CD14-positive monocyte (primary cell): ENCODE results near the gene SIGLEC1. TPM values are rescaled to one million over a fixed set of nuclear protein-coding genes. Genes with fewer than 3 reads are reported as not detected.
A peak's percentile ranks its signal among the peaks of the same experiment; 100 is the strongest.

ENCODE experiments used
- DNase-seq, 3 donors: peaks; one replicate each; pipeline ENCODE4 v3.0.0-alpha.2; 2011 to 2022
- H2AFZ ChIP-seq: 2 replicates; pipeline ENCODE4 v1.6.0; 2012; ENCODE audit warnings: mild to moderate bottlenecking, low read depth, low read length, inconsistent platforms; ENCODE audit not compliant: insufficient read depth, poor library complexity, severe bottlenecking
- H3K27ac ChIP-seq, 2 donors: 1 replicate in 1 of 2; 2 replicates in 1 of 2; pipeline ENCODE4 v1.5.1; 2012 to 2013; ENCODE audit warnings: low read length in 2 of 2, control low read depth in 1 of 2, inconsistent platforms in 1 of 2, low read depth in 1 of 2, mild to moderate bottlenecking in 1 of 2
- H3K27me3 ChIP-seq, 2 donors: one replicate each; pipeline versions ENCODE4 v1.6.0 to v1.6.1; 2011 to 2013; ENCODE audit warnings: low read length in 2 of 2; ENCODE audit not compliant: control insufficient read depth in 2 of 2, insufficient read depth in 2 of 2
- H3K36me3 ChIP-seq, 2 donors: replicated peaks in 1 of 2; 1 replicate in 1 of 2; 2 replicates in 1 of 2; pipeline versions ENCODE4 v1.5.1 to v1.6.1; 2012 to 2013; ENCODE audit warnings: low read length in 2 of 2, control low read depth in 1 of 2, inconsistent platforms in 1 of 2, mild to moderate bottlenecking in 1 of 2; ENCODE audit not compliant: insufficient read depth in 2 of 2, control insufficient read depth in 1 of 2
- H3K4me1 ChIP-seq, 2 donors: 1 replicate in 1 of 2; 2 replicates in 1 of 2; pipeline versions ENCODE4 v1.5.1 to v1.6.1; 2012 to 2013; ENCODE audit warnings: low read length in 2 of 2, control low read depth in 1 of 2, inconsistent platforms in 1 of 2, mild to moderate bottlenecking in 1 of 2, moderate library complexity in 1 of 2; ENCODE audit not compliant: insufficient read depth in 2 of 2, control insufficient read depth in 1 of 2
- H3K4me2 ChIP-seq: replicated peaks from 2 replicates; pipeline ENCODE3; 2012; ENCODE audit warnings: low read length, moderate library complexity, mild to moderate bottlenecking; ENCODE audit not compliant: poor library complexity, severe bottlenecking; ENCODE audit errors: extremely low read depth
- H3K4me3 ChIP-seq, 3 experiments: fragments of 200-600 bp in 1 of 3; sonication (generic) in 1 of 3; replicated peaks in 1 of 3; 1 replicate in 2 of 3; 2 replicates in 1 of 3; pipeline ENCODE4 v1.5.1; 2011 to 2013; ENCODE audit warnings: low read length in 3 of 3, mild to moderate bottlenecking in 3 of 3, control low read depth in 2 of 3, low read depth in 2 of 3, inconsistent platforms in 1 of 3, moderate library complexity in 1 of 3
- H3K79me2 ChIP-seq: 2 replicates; pipeline ENCODE4 v1.6.0; 2012; ENCODE audit warnings: mild to moderate bottlenecking, control low read depth, inconsistent platforms, low read length, moderate library complexity; ENCODE audit not compliant: insufficient read depth
- H3K9ac ChIP-seq: 2 replicates; pipeline ENCODE4 v1.6.0; 2017; ENCODE audit warnings: low read length, mild to moderate bottlenecking; ENCODE audit not compliant: insufficient read depth, poor library complexity, severe bottlenecking
- H3K9me3 ChIP-seq, 2 donors: replicated peaks in 1 of 2; 1 replicate in 1 of 2; 2 replicates in 1 of 2; pipeline versions ENCODE4 v1.5.1 to v1.6.1; 2012 to 2013; ENCODE audit warnings: low read length in 2 of 2, control low read depth in 1 of 2; ENCODE audit not compliant: control insufficient read depth in 1 of 2, insufficient read depth in 1 of 2
- H4K20me1 ChIP-seq: 2 replicates; pipeline ENCODE4 v1.6.0; 2012; ENCODE audit warnings: mild to moderate bottlenecking, low read length, control low read depth, moderate library complexity; ENCODE audit not compliant: insufficient read depth
- H3K27ac Mint-ChIP-seq, 7 donors: one replicate each; pipeline ENCODE4 v1.8.0; 2020; ENCODE audit warnings: mild to moderate bottlenecking in 7 of 7, mixed read lengths in 7 of 7, moderate library complexity in 6 of 7, inconsistent platforms in 2 of 7
- H3K27me3 Mint-ChIP-seq, 3 donors: one replicate each; pipeline ENCODE4 v1.8.0; 2021 to 2022; ENCODE audit warnings: low read depth in 3 of 3, mild to moderate bottlenecking in 3 of 3, mixed read lengths in 3 of 3, moderate library complexity in 3 of 3, inconsistent platforms in 1 of 3
- H3K36me3 Mint-ChIP-seq, 2 donors: one replicate each; pipeline ENCODE4 v1.8.0; 2020; ENCODE audit warnings: mixed read lengths in 2 of 2, inconsistent platforms in 1 of 2, mild to moderate bottlenecking in 1 of 2
- H3K4me1 Mint-ChIP-seq: one replicate; pipeline ENCODE4 v1.8.0; 2020; ENCODE audit warnings: mild to moderate bottlenecking, mixed read lengths
- H3K4me3 Mint-ChIP-seq, 2 donors: one replicate each; pipeline ENCODE4 v1.8.0; 2020; ENCODE audit warnings: mild to moderate bottlenecking in 2 of 2, mixed read lengths in 2 of 2, moderate library complexity in 1 of 2
- H3K9me3 Mint-ChIP-seq, 7 donors: one replicate each; pipeline ENCODE4 v1.8.0; 2020 to 2022; ENCODE audit warnings: mixed read lengths in 7 of 7, mild to moderate bottlenecking in 6 of 7, moderate library complexity in 6 of 7, inconsistent platforms in 2 of 7
- WGBS: methylation state at CpG from one replicate; pipeline ENCODE4 v1.1.5; 2013; ENCODE audit warnings: missing lambda C conversion rate; ENCODE audit not compliant: insufficient coverage; 5-methylcytosine and 5-hydroxymethylcytosine counted together
- intact Hi-C, 2 donors: fragments of 100-400 bp; cut with micrococcal nuclease; formaldehyde crosslinking; loops; one replicate each; pipeline versions ENCODE4 v1.15.0 to v1.15.1; 2023
- polyA plus RNA-seq, 3 donors: library from polyadenylated mRNA; depleted of rRNA in 1 of 3; unstranded in 2 of 3; stranded (reverse) in 1 of 3; fragments of 300-500 nt in 2 of 3; fragments of >200 nt in 1 of 3; fragmentation: Illumina TruSeq in 2 of 3; gene quantifications; 1 replicate in 2 of 3; 2 replicates in 1 of 3; pipeline ENCODE4 v1.2.3, GENCODE V29; 2012 to 2021
- TF ChIP-seq, protein P1 (sequence below): fragments of 200-600 bp; IDR thresholded peaks from one replicate; pipeline ENCODE4 v1.8.0; 2022; ENCODE audit warnings: antibody characterized with exemption, mild to moderate bottlenecking

SIGLEC1 gene
- polyA plus RNA-seq, 3 donors, result 1.6 to 23.5 (median 2.5) TPM

- peak overlapping the region in 5 of 7 donors; percentile 1 to 83 (median 57) for H3K27ac Mint-ChIP-seq
- Histone ChIP-seq H3K9me3 (no peaks in the 10 kb centered on the region), H3K36me3 (peaks cover 33 to 49% of the 10 kb centered on the region in 2 donors), H3K27ac (no peak overlapping the region), H3K79me2 (peaks cover 23% of the 10 kb centered on the region), H3K4me2 (peak overlapping the region; percentile 69), H3K4me3 (peak overlapping the region in 2 of 3 experiments; percentile 13 to 64), H3K4me1 (peaks cover 9 to 30% of the 10 kb centered on the region in 2 donors), H3K27me3 (no peaks in the 10 kb centered on the region), H2AFZ (peak overlapping the region; percentile 21), H3K9ac (peak overlapping the region; percentile 27), H4K20me1 (peaks cover 38% of the 10 kb centered on the region)
- H3K9me3 Mint-ChIP-seq, result no peaks in the 10 kb centered on the region
- H3K4me1 Mint-ChIP-seq, result peaks cover 18% of the 10 kb centered on the region
- intact Hi-C loops, result no loop called here
- H3K4me3 Mint-ChIP-seq, result peak overlapping the region; percentile 75
- WGBS, result 57% methylated on average over 85 of the region's 95 CpGs
- TF ChIP-seq, protein P1, sequence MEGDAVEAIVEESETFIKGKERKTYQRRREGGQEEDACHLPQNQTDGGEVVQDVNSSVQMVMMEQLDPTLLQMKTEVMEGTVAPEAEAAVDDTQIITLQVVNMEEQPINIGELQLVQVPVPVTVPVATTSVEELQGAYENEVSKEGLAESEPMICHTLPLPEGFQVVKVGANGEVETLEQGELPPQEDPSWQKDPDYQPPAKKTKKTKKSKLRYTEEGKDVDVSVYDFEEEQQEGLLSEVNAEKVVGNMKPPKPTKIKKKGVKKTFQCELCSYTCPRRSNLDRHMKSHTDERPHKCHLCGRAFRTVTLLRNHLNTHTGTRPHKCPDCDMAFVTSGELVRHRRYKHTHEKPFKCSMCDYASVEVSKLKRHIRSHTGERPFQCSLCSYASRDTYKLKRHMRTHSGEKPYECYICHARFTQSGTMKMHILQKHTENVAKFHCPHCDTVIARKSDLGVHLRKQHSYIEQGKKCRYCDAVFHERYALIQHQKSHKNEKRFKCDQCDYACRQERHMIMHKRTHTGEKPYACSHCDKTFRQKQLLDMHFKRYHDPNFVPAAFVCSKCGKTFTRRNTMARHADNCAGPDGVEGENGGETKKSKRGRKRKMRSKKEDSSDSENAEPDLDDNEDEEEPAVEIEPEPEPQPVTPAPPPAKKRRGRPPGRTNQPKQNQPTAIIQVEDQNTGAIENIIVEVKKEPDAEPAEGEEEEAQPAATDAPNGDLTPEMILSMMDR, result no peak
- H3K27me3 Mint-ChIP-seq, result peaks cover 2 to 9% (median 5%) of the 10 kb centered on the region in 3 donors
- peaks cover 40 to 48% of the 10 kb centered on the region in 2 donors for H3K36me3 Mint-ChIP-seq
- DNase-seq, result peak; percentile 34 to 49 (median 38)
These were observed 39.4 kb upstream of the SIGLEC1 start for GRCh38 chr20:3751675-3752385.

DNA sequence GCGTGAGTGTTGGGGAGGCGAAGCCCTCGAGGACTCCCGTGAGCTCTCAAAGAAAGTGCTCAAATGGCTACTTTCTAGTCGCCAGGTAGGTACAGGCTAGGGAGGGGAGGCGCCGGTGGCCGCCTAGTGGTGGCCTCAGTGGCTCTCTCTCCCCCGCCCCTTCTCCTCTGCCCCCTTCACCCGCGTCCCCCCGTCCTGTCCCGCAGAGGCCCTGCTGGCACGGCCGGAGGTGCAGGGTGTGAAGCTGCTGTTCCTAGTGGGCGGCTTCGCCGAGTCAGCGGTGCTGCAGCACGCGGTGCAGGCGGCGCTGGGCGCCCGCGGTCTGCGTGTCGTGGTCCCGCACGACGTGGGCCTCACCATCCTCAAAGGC lies 38.9 kb upstream of the SIGLEC1 start:
- peaks cover 35 to 43% of the 10 kb centered on the region in 2 donors for H3K36me3 Mint-ChIP-seq
- DNase-seq, result no peak
- TF ChIP-seq, protein P1, result no peak
- Histone ChIP-seq H3K36me3 (peaks cover 31 to 44% of the 10 kb centered on the region in 2 donors), H3K27ac (no peak overlapping the region), H3K27me3 (no peaks in the 10 kb centered on the region), H3K79me2 (peaks cover 17% of the 10 kb centered on the region), H3K9ac (no peak overlapping the region), H2AFZ (no peak overlapping the region), H3K4me2 (peak overlapping the region; percentile 69), H3K4me1 (peaks cover 5 to 27% of the 10 kb centered on the region in 2 donors), H4K20me1 (peaks cover 35% of the 10 kb centered on the region), H3K9me3 (no peaks in the 10 kb centered on the region), H3K4me3 (peak overlapping the region in 1 of 3 experiments; percentile 64)
- no peak overlapping the region for H3K27ac Mint-ChIP-seq
- no peak overlapping the region for H3K4me3 Mint-ChIP-seq
- WGBS, result 87% methylated on average over 25 of the region's 31 CpGs
- H3K9me3 Mint-ChIP-seq, result no peaks in the 10 kb centered on the region
- peaks cover 2 to 10% (median 7%) of the 10 kb centered on the region in 3 donors for H3K27me3 Mint-ChIP-seq
- intact Hi-C loops, result no loop called here
- H3K4me1 Mint-ChIP-seq, result peaks cover 14% of the 10 kb centered on the region
